Islet of Langerhans (tissue), 1 donor: ENCODE measurements around the gene CACNA1D.
"Not testable (repeated sequence)": the region's sequence is repeated elsewhere in the genome, so short reads cannot be mapped to it uniquely, and the experiment has no call there.

ENCODE experiments used
- FAIRE-seq: peaks from one replicate; lab custom pipeline; 2011; peaks lifted over from hg19 to GRCh38; lab: Jason Lieb, UNC

Gene CACNA1D

GRCh38 chr3:53530205-53530604 lies 35.8 kb downstream of the CACNA1D start:
- FAIRE-seq: no peak

- no peak for FAIRE-seq
Measured at GRCh38 chr3:53531749-53532148, 37.3 kb downstream of the CACNA1D start.

GRCh38 chr3:53533472-53533871 lies 39.1 kb downstream of the CACNA1D start:
- no peak for FAIRE-seq

- FAIRE-seq: no peak
Measured at GRCh38 chr3:53534216-53534615, 39.8 kb downstream of the CACNA1D start.

GRCh38 chr3:53534676-53535400 lies 40.4 kb downstream of the CACNA1D start:
- FAIRE-seq: no peak

- no peak for FAIRE-seq
Measured at GRCh38 chr3:53536282-53536681, 41.9 kb downstream of the CACNA1D start.

GRCh38 chr3:53544357-53544756 lies 49.9 kb downstream of the CACNA1D start:
- no peak for FAIRE-seq

- FAIRE-seq: no peak
Measured at GRCh38 chr3:53545310-53545995, 51.0 kb downstream of the CACNA1D start.

GRCh38 chr3:53545996-53546359 lies 51.6 kb downstream of the CACNA1D start:
- no peak for FAIRE-seq

- FAIRE-seq: no peak
Measured at GRCh38 chr3:53547327-53547726, 52.9 kb downstream of the CACNA1D start.

GRCh38 chr3:53550005-53550620 lies 55.7 kb downstream of the CACNA1D start:
- FAIRE-seq: no peak

GRCh38 chr3:53551324-53551723 lies 56.9 kb downstream of the CACNA1D start:
- no peak for FAIRE-seq

- FAIRE-seq: no peak
Measured at GRCh38 chr3:53552730-53553129, 58.3 kb downstream of the CACNA1D start.

- FAIRE-seq: no peak
Measured at GRCh38 chr3:53553200-53553599, 58.8 kb downstream of the CACNA1D start.

GRCh38 chr3:53554559-53555067 lies 60.2 kb downstream of the CACNA1D start:
- FAIRE-seq: no peak

GRCh38 chr3:53555068-53555588 lies 60.7 kb downstream of the CACNA1D start:
- FAIRE-seq: peak; percentile 36

- no peak for FAIRE-seq
Measured at GRCh38 chr3:53566461-53567145, 72.2 kb downstream of the CACNA1D start.

GRCh38 chr3:53570081-53570480 lies 75.7 kb downstream of the CACNA1D start:
- peak; percentile 38 for FAIRE-seq

GRCh38 chr3:53570709-53571108 lies 76.3 kb downstream of the CACNA1D start:
- peak; percentile 77 for FAIRE-seq

- no peak for FAIRE-seq
Measured at GRCh38 chr3:53571264-53571663, 76.9 kb downstream of the CACNA1D start.

- not testable (repeated sequence) for FAIRE-seq
Measured at GRCh38 chr3:53572184-53572583, 77.8 kb downstream of the CACNA1D start.

- no peak for FAIRE-seq
Measured at GRCh38 chr3:53577506-53577905, 83.1 kb downstream of the CACNA1D start.
